Measurements from ENCODE around the gene TCFL5.

GRCh38 chr20:62879275-62880146 is 17.9 kb upstream of the TCFL5 start:
- TF ChIP-seq CTCF (IDR thresholded peaks at IDR 0.05) (no peak), POLR2A (IDR thresholded peaks at IDR 0.05) (no peak), POLR2AphosphoS5 (IDR thresholded peaks at IDR 0.05) (no peak)
